Mesendoderm (in vitro differentiated cells): ENCODE results near the gene C11orf91.

ENCODE experiments used
- DNase-seq: peaks from one replicate; pipeline ENCODE4 v3.0.0; 2013
- H2AK5ac ChIP-seq: 2 replicates; pipeline ENCODE4 v1.6.1; 2013; ENCODE audit warnings: low read length, inconsistent platforms
- H2BK120ac ChIP-seq: 2 replicates; pipeline ENCODE4 v1.6.1; 2013; ENCODE audit warnings: low read depth, mild to moderate bottlenecking, low read length, moderate library complexity, mixed read lengths
- H2BK15ac ChIP-seq: replicated peaks from 2 replicates; pipeline ENCODE4 v1.6.1; 2013; ENCODE audit warnings: low read depth, mild to moderate bottlenecking, moderate library complexity
- H2BK5ac ChIP-seq: 2 replicates; pipeline ENCODE4 v1.6.1; 2013; ENCODE audit warnings: low read length, inconsistent platforms
- H3K18ac ChIP-seq: 2 replicates; pipeline ENCODE4 v1.6.1; 2013; ENCODE audit warnings: mild to moderate bottlenecking, low read length, mixed read lengths
- H3K23ac ChIP-seq: one replicate; pipeline ENCODE4 v1.6.1; 2013; ENCODE audit warnings: low read length
- H3K27ac ChIP-seq: 2 replicates; pipeline ENCODE4 v1.5.1; 2013; ENCODE audit warnings: low read depth, mild to moderate bottlenecking, inconsistent platforms, low read length, moderate library complexity
- H3K27me3 ChIP-seq: 2 replicates; pipeline ENCODE4 v1.6.1; 2013; ENCODE audit warnings: low read length, control low read depth, mild to moderate bottlenecking, inconsistent platforms; ENCODE audit not compliant: insufficient read depth, poor library complexity
- H3K36me3 ChIP-seq: 2 replicates; pipeline ENCODE4 v1.6.1; 2013; ENCODE audit warnings: low read length, inconsistent platforms; ENCODE audit not compliant: control insufficient read depth, insufficient read depth
- H3K4ac ChIP-seq: one replicate; pipeline ENCODE4 v1.6.1; 2013; ENCODE audit warnings: low read depth, mild to moderate bottlenecking, low read length, moderate library complexity
- H3K4me1 ChIP-seq: 2 replicates; pipeline ENCODE4 v1.6.1; 2013; ENCODE audit warnings: low read depth, low read length, inconsistent platforms; ENCODE audit not compliant: control insufficient read depth
- H3K4me2 ChIP-seq: 2 replicates; pipeline ENCODE4 v1.6.1; 2013; ENCODE audit warnings: low read length
- H3K4me3 ChIP-seq: 2 replicates; pipeline ENCODE4 v1.5.1; 2013; ENCODE audit warnings: mild to moderate bottlenecking, low read length
- H3K56ac ChIP-seq: one replicate; pipeline ENCODE4 v1.6.1; 2013; ENCODE audit warnings: low read length
- H3K79me1 ChIP-seq: 2 replicates; pipeline ENCODE4 v1.6.1; 2013; ENCODE audit warnings: low read length, inconsistent platforms
- H3K79me2 ChIP-seq: 2 replicates; pipeline ENCODE4 v1.6.1; 2013; ENCODE audit warnings: mild to moderate bottlenecking, low read length; ENCODE audit not compliant: control insufficient read depth, insufficient read depth
- H3K9ac ChIP-seq: 2 replicates; pipeline ENCODE4 v1.6.1; 2013; ENCODE audit warnings: low read length, inconsistent platforms
- H4K5ac ChIP-seq: one replicate; pipeline ENCODE4 v1.6.1; 2013; ENCODE audit warnings: low read length
- H4K8ac ChIP-seq: one replicate; pipeline ENCODE4 v1.6.1; 2013; ENCODE audit warnings: low read depth, mild to moderate bottlenecking, control low read depth, low read length, moderate library complexity
- WGBS: extraction: QIAGEN DNeasy Blood & Tissue Kit; methylation state at CpG from one replicate; pipeline ENCODE4 v1.1.7; 2013; ENCODE audit warnings: low lambda C conversion rate, missing lambda C conversion rate; ENCODE audit not compliant: insufficient coverage; ENCODE audit errors: extremely low coverage; 5-methylcytosine and 5-hydroxymethylcytosine counted together

The C11orf91 gene

DNA sequence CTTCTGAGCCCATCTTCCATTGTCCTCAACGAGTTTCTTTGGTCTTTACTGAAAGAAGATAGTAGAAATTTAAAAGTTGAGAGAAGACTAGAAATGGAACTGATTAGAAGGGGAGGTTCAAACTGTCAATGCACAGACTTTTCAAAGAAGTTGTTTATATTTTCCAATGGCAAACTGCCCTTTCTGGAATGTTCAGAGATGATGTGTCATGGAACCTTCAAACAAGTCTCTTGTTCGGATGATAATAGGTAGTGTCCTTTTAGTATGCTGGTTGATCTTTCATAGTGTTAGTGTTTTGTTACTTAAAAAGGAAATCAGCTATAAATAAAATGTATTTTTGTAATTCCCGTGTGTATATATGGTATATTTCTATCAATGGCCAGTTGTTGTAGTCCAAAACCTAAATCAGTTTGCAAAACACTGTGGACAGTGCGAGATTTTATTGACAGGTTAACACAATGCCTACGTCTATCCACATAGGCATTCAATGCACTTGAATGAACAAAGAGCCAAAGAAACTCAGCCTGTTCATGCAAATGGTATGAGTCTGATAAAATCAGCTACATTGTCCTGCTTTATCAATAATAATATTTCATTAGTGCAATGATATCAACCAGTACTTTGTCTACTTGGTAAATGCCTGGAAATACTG is 30.9 kb downstream of the C11orf91 start:
- Histone ChIP-seq H3K79me1 (no peaks in the 10 kb centered on the region), H3K36me3 (no peaks in the 10 kb centered on the region), H2BK15ac (no peak overlapping the region), H3K4me3 (no peak overlapping the region), H3K18ac (no peak overlapping the region), H3K4me1 (no peaks in the 10 kb centered on the region), H2BK120ac (no peak overlapping the region), H3K27ac (no peak overlapping the region), H3K27me3 (no peaks in the 10 kb centered on the region), H3K79me2 (no peaks in the 10 kb centered on the region), H2BK5ac (no peak overlapping the region), H3K56ac (no peak overlapping the region), H3K4ac (no peak overlapping the region), H4K5ac (no peak overlapping the region), H4K8ac (no peak overlapping the region), H2AK5ac (no peak overlapping the region), H3K23ac (no peak overlapping the region), H3K9ac (no peak overlapping the region), H3K4me2 (no peak overlapping the region)
- no peak for DNase-seq
- no CpG with 5 or more reads among the region's 5 CpGs for WGBS

DNA sequence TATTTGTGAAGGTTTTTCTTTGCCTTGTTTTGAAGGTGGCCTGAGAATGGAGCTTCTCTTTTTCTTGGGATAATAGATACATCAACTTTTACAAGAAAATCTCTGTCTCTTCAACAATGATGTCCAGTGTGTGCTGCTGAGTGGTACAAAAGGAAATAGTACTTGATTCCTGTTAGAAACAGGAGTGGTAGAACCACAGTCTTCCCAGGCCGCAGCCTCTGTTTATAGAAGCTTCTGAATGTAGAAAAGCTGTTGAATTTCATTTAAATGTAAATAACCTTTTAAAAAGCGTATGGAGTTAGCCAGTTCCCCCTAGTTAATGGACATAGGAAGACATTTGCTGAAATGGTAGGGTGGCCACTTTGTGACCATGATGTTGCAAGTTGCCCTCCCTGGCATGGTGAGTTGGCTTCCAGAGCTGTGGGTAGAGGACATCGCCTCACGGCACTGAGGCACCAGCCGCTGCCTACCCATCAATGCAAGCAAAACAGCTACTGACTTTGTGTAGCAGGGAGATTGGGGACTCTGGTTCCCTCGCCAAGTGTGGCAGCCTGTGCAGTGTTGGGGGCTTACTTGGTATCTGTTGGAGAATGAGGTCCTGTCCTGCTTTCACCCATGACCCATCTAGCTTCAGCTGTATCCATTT is 31.6 kb downstream of the C11orf91 start:
- H2BK5ac ChIP-seq, result no peak overlapping the region
- H3K4ac ChIP-seq, result no peak overlapping the region
- no peaks in the 10 kb centered on the region for H3K79me1 ChIP-seq
- H4K5ac ChIP-seq, result no peak overlapping the region
- H3K36me3 ChIP-seq, result no peaks in the 10 kb centered on the region
- H3K9ac ChIP-seq, result no peak overlapping the region
- no peaks in the 10 kb centered on the region for H3K27me3 ChIP-seq
- no peak overlapping the region for H2BK120ac ChIP-seq
- no peak overlapping the region for H4K8ac ChIP-seq
- H3K4me2 ChIP-seq, result no peak overlapping the region
- no peak overlapping the region for H2BK15ac ChIP-seq
- no peak overlapping the region for H3K4me3 ChIP-seq
- no peaks in the 10 kb centered on the region for H3K4me1 ChIP-seq
- H3K18ac ChIP-seq, result no peak overlapping the region
- no peak for DNase-seq
- no peak overlapping the region for H3K23ac ChIP-seq
- no CpG with 5 or more reads among the region's 6 CpGs for WGBS
- H3K79me2 ChIP-seq, result no peaks in the 10 kb centered on the region
- H3K56ac ChIP-seq, result no peak overlapping the region
- no peak overlapping the region for H2AK5ac ChIP-seq
- H3K27ac ChIP-seq, result no peak overlapping the region

DNA sequence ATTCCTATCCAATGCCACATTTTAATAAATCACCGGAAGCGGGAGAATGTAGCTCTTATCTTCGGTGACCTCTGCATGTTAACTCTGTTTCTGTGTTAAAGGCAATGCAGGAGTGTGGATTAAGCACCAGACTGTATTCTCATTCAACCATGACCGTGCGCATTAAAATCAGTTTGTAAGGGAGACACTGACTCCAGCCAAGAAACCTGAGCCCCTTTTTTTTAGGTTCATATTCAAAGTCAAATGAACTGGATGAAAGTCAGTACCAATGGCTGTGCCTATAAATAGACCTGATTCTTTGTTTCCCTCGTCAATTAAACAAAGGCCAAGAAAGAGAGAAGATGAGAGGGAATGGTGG is 32.2 kb downstream of the C11orf91 start:
- Histone ChIP-seq H3K18ac (no peak overlapping the region), H3K4me3 (no peak overlapping the region), H2AK5ac (no peak overlapping the region), H3K27ac (no peak overlapping the region), H2BK15ac (no peak overlapping the region), H3K79me1 (no peaks in the 10 kb centered on the region), H4K8ac (no peak overlapping the region), H3K79me2 (no peaks in the 10 kb centered on the region), H3K9ac (no peak overlapping the region), H3K27me3 (no peaks in the 10 kb centered on the region), H2BK5ac (no peak overlapping the region), H3K4me2 (no peak overlapping the region), H3K23ac (no peak overlapping the region), H2BK120ac (no peak overlapping the region), H3K4me1 (no peaks in the 10 kb centered on the region), H3K36me3 (no peaks in the 10 kb centered on the region), H4K5ac (no peak overlapping the region), H3K4ac (no peak overlapping the region), H3K56ac (no peak overlapping the region)
- DNase-seq, result no peak
- no CpG with 5 or more reads among the region's 6 CpGs for WGBS

DNA sequence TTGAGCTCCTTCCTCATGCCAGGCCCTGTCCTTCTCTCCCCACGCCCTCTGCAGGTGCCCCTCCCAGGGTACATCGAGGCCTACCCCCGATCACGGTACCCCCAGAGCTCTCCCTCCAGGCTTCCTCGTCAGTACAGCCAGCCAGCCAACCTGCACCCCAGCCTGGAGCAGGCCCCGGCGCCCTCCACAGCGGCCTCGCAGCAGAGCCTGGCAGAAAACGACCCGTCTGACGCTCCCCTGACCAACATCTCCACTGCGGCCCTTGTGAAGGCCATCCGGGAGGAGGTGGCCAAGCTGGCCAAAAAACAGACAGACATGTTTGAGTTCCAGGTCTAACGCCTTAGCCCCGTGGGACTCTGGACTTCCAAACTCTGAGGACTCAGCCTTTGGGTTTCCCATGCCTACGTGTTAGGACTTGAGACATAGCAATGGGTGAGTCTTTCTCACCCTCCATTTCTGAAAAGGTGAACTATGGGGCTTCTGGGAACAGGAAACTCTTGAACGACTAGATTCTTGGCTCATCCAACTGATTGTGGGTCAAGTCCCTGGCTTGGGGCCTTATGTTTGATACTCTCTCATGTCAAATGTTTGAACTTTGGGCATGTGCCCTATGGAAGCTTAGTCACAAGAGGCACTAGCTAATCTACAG is 32.7 kb downstream of the C11orf91 start:
- Histone ChIP-seq H3K4me3 (no peak overlapping the region), H3K27ac (no peak overlapping the region), H3K18ac (no peak overlapping the region), H3K4ac (no peak overlapping the region), H3K27me3 (no peaks in the 10 kb centered on the region), H3K79me2 (no peaks in the 10 kb centered on the region), H3K9ac (no peak overlapping the region), H2BK15ac (no peak overlapping the region), H3K79me1 (no peaks in the 10 kb centered on the region), H4K5ac (no peak overlapping the region), H4K8ac (no peak overlapping the region), H3K23ac (no peak overlapping the region), H2AK5ac (no peak overlapping the region), H3K36me3 (no peaks in the 10 kb centered on the region), H2BK5ac (no peak overlapping the region), H3K4me1 (no peaks in the 10 kb centered on the region), H3K56ac (no peak overlapping the region), H3K4me2 (no peak overlapping the region), H2BK120ac (no peak overlapping the region)
- no peak for DNase-seq
- WGBS, result no CpG with 5 or more reads among the region's 18 CpGs

DNA sequence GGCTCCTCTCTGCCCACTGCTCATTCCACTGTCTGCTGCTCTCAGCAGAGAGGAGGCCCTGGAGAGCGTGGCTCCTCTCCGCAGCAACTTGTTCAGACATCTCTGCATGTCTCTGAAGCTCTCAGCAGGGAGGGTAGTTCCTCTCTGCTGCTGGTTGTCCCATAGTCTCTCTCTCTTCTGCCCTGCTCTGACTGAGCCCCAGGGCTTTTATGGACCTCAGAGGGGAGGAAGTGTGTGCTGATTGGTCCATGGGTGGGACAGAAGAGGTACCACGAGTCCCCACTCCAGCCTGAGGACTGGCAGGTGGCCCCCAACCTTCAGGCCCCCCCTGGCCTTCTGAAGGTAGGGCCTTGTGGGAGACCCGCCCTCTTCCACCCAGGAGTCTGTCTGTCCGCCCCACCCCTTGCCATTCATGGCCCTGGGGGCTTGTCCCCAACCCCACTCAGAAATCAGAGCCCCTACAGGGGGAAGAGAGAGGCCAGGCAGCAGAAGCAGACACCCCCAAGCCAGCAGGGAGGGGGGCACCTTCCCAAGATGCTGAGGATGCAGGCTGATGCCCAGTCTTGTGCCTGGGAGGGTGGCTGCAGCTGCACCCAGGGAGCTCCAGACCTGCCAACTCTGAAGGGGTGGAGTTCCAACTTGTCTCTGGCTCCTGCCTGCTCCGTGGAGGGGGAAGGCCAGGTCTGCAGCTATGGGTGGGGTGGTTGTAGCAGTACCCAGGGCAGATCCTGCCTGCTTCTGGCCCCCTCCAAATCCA is 35.1 kb downstream of the C11orf91 start:
- no peak overlapping the region for H2BK120ac ChIP-seq
- H3K36me3 ChIP-seq, result no peaks in the 10 kb centered on the region
- H4K8ac ChIP-seq, result no peak overlapping the region
- no peak overlapping the region for H3K23ac ChIP-seq
- WGBS, result no CpG with 5 or more reads among the region's 6 CpGs
- H4K5ac ChIP-seq, result no peak overlapping the region
- H3K4me3 ChIP-seq, result no peak overlapping the region
- no peak overlapping the region for H3K4me2 ChIP-seq
- no peak overlapping the region for H3K4ac ChIP-seq
- no peaks in the 10 kb centered on the region for H3K79me2 ChIP-seq
- H3K18ac ChIP-seq, result no peak overlapping the region
- no peaks in the 10 kb centered on the region for H3K4me1 ChIP-seq
- no peak for DNase-seq
- no peak overlapping the region for H2BK15ac ChIP-seq
- no peak overlapping the region for H3K9ac ChIP-seq
- no peak overlapping the region for H2BK5ac ChIP-seq
- no peaks in the 10 kb centered on the region for H3K27me3 ChIP-seq
- H3K79me1 ChIP-seq, result no peaks in the 10 kb centered on the region
- no peak overlapping the region for H2AK5ac ChIP-seq
- no peak overlapping the region for H3K27ac ChIP-seq
- H3K56ac ChIP-seq, result no peak overlapping the region
